Measurements from ENCODE around the gene STYK1.
A peak's percentile ranks its signal among the peaks of the same experiment; 100 is the strongest.
"Not testable (repeated sequence)": the region's sequence is repeated elsewhere in the genome, so short reads cannot be mapped to it uniquely, and the experiment has no call there.

The STYK1 gene

GRCh38 chr12:10689146-10689545 is 15.3 kb upstream of the STYK1 start:
- DNase-seq (ENCODE audit: low read depth): no peak

- DNase-seq (ENCODE audit: low read depth): no peak
These were observed 14.2 kb upstream of the STYK1 start for GRCh38 chr12:10688042-10688441.

DNA sequence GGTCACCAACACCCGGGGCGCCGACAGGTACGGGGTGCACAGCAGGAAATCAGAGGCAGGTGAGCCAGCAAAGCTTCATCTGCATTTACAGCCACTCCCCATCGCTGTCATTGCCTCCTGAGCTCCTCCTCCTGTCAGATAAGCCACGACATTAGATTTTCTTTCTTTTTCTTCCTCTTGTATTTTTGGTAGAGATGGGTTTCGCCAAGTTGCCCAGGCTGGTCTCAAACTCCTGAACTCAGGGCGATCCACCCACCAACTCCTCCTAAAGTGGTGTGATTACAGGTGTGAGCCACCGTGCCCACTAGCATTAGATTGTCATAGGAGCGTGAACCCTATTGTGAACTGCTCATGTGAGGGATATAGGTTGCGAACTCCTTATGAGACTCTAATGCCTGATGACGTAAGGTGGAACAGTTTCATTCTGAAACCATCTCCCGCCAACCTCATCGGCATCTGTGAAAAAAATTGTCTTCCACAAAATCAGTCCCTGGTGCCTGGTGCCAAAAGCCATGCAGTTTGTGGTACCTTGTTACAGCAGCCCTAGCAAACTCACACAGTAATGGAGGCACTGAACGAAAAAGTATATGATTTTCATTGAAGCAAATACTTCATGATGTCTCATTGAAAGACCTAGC is 1.5 kb downstream of the STYK1 start:
- DNase-seq (ENCODE audit: low read depth): peak; percentile 24

GRCh38 chr12:10669533-10669932 is 4.3 kb downstream of the STYK1 start:
- DNase-seq (ENCODE audit: low read depth): no peak

DNA sequence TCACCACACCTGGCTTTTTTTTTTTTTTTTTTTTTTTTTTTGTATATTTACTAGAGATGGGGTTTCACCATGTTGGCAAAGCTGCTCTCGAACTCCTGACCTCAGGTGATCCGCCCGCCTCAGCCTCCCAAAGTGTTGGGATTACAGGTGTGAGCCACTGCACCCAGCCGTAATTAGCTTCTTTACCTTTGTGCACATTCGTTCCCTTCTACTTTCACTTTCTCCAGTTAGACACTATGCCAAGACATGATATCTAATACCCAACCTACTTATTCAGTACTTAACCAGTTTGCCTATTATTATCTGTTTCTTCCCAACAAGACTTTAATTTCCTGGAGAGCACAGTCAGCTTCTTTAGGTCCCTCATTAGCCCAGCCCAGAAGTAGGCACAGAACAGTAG is 5.3 kb downstream of the STYK1 start:
- DNase-seq (ENCODE audit: low read depth): no peak

GRCh38 chr12:10667581-10667980 is 6.3 kb downstream of the STYK1 start:
- no peak for DNase-seq (ENCODE audit: low read depth)

DNA sequence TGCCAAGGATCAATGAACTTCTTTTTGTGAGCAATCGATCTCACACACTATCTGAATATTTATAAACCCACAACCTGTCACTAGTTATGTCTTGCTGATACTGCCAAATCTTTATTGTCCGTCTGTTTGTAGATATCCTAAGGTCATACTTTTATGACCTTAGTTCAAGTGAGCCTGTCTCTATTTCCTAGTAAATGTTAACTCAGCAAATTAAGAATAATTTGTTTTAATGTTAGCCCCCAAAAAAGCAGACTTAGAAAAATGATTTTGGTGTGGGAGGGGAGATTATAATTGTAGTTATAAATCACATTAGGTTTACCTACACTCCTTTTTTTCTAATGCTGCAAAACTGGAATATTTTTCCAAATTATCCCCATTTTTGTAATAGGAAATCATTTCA is 9.4 kb downstream of the STYK1 start:
- no peak for DNase-seq (ENCODE audit: low read depth)

DNA sequence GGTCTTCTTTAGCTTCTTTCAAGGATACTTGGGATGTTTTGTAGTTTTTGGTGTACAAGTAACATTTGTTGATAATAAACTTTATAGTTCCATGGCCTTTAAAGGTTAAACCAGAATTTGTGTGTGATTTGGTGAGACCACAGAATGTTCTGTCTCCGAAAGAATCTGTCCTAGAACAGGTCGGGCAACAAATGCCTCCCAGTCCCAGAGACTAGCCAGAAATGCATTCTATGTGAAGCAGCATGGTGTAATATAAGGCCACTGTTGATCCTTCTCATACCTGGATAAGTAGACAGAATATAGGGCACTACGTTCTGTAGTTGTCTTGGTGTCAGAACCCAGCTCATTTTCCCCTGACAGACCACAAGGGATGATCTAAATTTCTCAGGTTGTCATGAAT is 10.0 kb downstream of the STYK1 start:
- DNase-seq (ENCODE audit: low read depth): no peak

DNA sequence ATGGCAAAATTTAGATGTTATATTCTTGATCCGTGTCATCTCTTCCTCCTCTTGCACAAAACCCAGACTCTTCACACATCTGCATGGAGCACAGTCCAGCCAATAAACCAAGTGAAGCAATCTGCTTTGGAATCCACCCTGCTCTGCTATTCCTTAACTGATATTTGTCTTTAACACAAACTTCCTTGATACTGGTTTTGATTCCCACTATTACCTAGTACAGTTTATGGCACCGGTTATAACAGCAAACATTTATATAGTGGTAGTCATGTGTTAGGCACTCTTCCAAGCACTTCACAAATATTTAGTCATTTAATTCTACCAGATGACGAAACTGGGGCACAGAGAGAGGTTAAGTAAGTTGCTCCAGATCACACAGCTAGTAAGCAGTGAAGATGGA is 12.5 kb downstream of the STYK1 start:
- no peak for DNase-seq (ENCODE audit: low read depth)

DNA sequence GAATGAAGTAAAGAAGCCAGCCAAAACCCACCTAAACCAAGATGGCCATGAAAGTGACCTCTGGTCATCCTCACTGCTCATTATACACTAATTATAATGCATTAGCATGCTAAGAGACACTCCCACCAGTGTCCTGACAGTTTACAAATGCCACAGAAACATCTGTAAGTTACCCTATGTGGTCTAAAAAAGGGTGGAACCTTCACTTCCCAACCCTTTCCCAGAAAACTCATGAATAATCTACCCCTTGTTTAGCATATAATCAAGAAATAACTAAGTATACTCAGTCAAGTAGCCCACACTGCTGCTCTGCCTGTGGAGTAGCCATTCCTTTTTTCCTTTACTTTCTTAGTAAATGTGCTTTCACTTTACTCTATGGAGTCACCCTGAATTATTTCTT is 19.8 kb downstream of the STYK1 start:
- DNase-seq (ENCODE audit: low read depth): no peak

DNA sequence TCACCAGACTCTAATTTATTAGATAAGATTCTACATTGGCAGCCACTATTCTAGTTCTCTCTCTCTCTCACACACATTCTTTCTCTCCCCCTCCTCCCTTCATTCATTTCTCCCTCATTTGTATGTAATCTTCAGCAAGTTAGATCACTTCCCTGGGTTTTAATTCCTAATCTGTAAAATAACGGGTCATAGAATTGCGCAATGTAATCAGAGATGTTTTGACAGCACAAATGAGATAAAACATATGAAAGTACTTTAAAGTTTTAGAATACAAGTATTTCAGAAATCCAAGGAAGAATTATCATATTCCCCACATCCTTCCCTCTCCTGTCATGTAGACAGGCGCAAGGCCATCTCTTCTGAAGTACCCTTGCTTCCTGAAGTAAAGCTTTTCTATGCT is 21.7 kb downstream of the STYK1 start:
- no peak for DNase-seq (ENCODE audit: low read depth)

DNA sequence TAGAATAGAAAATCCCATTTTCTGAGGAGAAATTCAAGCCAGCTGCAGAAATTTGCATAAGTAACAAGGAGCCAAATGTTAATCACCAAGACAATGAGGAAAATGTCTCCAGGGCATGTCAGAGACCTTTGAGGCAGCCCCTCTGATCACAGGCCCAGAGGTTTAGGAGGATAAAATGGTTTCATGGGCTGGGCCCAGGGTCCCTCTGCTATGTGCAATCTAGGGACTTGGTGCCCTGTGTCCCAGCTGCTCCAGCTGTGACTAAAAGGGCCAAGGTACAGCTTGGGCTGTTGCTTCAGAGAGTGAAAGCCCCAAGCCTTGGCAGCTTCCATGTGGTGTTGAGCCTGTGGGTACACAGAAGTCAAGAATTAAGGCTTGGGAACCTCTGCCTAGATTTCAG is 27.3 kb downstream of the STYK1 start:
- DNase-seq (ENCODE audit: low read depth): not testable (repeated sequence)

DNA sequence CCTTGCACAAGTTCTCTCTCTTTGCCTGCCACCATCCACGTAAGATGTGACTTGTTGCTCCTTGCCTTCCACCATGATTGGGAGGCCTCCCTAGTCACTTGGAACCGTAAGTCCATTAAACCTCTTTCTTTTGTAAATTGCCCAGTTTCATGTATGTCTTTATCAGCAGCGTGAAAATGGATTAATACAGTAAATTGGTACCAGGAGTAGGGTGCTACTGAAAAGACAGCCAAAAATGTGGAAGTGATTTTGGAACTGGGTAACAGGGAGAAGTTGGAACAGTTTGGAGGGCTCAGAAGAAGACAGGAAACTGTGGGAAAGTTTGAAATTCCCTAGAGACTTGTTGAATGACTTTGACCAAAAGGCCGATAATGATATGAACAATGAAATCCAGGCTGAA is 27.9 kb downstream of the STYK1 start:
- DNase-seq (ENCODE audit: low read depth): no peak

GRCh38 chr12:10641735-10642500 is 31.9 kb downstream of the STYK1 start:
- DNase-seq (ENCODE audit: low read depth): no peak

DNA sequence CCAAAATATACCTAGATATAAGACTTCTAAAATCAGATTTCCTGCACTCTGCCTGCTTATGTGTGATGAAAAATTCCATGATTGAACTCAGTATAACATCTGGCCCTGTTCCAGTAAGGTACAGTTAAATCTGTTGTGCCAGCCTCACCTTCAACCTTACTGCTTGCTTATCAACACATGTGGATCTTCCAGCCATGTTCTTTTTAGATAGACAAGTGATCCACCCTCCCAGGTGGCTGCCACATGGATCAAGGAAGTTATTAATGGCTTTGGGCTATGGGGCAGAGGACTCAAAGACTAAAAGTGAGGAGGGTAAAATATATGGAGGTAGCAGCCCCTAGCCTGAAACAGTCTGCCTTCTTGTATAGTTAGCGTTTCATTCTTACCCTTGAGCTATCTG is 35.1 kb downstream of the STYK1 start:
- no peak for DNase-seq (ENCODE audit: low read depth)

- no peak for DNase-seq (ENCODE audit: low read depth)
These were observed 37.2 kb downstream of the STYK1 start for GRCh38 chr12:10636611-10637010.

GRCh38 chr12:10636124-10636523 is 37.7 kb downstream of the STYK1 start:
- no peak for DNase-seq (ENCODE audit: low read depth)

DNA sequence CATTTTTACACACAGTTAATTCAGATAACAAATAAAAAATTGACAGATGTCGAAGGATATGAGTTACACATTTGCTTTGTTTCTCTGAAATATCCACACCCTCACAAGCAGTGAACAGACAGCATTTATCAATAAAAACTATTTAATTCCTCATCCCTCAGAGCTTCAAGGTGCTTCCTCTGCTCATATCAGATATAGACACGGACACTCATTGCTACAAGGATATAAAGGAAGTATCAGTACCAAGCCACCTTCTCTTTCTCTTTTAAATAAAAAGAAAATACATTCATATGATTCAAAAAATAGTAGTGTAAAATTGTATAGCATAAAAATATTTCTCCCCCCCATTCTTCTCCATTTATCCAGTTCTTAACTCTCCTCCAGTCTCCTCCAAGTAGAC is 38.5 kb downstream of the STYK1 start:
- DNase-seq (ENCODE audit: low read depth): no peak

DNA sequence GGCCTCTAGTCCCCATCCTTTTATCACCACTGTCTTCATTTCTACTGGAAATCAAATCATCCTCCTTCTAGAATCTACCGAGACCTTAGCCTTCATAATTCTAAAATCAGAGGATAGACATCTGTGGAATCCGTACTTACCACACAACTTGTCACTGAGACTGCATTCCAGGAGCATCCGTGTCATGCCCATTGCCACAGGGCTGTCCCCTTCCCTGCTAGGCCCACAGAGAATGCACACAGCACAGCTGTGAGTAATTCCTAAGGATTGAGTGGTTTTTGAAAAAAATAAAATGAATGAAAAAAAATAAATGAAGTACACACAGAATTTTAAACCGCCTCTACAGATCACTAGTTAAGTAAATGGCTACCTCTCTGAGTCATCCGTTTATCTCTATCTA is 39.4 kb downstream of the STYK1 start:
- DNase-seq (ENCODE audit: low read depth): no peak

DNA sequence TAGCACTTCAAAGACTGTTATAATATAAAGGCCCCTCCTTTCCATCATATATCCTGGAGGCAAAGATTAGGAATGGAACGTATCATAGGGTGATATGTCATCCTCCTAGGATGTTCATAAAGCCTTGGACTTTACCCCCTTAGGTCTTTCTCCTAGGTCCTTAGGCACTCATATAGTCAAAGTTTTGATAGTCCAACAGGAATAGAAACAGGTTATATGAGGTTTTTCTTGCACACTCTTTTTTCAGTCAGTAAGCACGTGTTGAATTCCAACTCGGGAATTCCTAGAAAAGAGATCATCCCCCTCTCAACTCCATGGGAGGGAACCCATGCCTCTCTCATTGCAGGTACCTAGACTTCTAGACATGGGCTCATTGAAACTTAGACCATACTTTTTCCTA is 40.3 kb downstream of the STYK1 start:
- DNase-seq (ENCODE audit: low read depth): no peak

DNA sequence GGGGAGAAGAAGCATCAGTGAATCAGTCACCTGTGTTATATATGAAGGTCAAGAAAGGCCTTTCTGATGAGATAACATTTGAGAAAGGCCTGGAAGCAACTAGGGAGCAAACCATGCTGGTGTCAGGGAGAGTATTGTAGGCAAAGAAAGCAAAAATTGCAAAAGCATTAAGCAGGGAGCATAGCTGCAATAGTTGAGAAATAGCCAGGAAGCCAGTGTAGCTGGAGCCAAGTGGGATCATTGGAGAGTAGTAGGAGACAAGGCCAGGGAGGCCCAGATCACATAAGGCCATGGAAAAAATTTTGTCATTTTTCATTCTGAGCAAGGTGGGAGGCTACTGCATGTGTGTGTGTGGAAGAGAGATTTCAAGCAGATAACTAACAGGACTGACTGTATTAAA is 41.6 kb downstream of the STYK1 start:
- no peak for DNase-seq (ENCODE audit: low read depth)

GRCh38 chr12:10624605-10625004 is 49.2 kb downstream of the STYK1 start:
- DNase-seq (ENCODE audit: low read depth): no peak

DNA sequence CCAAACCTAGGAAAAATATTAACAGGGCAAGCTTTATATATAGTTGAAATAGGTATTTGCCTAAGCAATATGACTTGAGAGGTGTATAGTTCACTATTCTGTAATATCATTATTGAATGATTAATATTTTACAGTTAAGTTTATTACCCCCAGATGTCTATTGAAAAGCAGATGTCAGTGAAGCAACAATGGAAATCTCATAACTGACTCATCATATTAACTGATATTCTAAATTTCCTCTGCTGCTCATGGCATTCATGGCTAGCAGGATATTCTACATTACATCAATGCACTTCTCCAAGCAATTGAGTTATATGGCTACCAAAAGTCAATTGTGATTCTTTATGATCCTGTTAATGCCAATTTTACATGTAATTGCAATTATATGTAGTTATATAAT is 50.7 kb downstream of the STYK1 start:
- no peak for DNase-seq (ENCODE audit: low read depth)

DNA sequence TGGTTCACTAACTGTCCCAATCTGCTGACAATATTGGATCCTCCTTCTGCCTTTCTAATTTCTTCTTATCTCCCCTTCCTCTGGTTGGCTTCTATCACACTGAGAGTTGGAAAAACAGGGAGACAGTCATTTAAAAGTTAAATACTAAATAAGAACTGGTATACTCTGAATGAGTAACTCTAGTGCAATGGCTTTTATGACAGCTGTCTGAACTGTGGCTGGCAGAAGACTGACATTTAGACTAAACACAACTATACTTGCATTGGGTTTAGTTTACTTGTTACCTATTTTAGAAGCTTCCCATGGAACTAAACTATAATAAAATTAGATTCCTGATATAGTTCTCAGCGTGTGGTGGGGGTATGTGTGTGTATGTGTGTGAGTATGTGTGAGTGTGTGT is 52.6 kb downstream of the STYK1 start:
- no peak for DNase-seq (ENCODE audit: low read depth)
